WTC11 (cell line): ENCODE measurements around the gene GPR39. TPM values are rescaled to one million over a fixed set of nuclear protein-coding genes. Genes with fewer than 3 reads are reported as not detected.

ENCODE experiments used
- ATAC-seq: fragments of 200-7000 bp; cut with Tn5 transposase; 2 replicates; pipeline ENCODE4 v1.10.0; 2021; ENCODE audit warnings: mild to moderate bottlenecking, moderate library complexity
- CTCF ChIA-PET: fragments of 300-600 bp; sonication (Branson Sonifier 250); formaldehyde crosslinking; loops from one replicate; lab custom pipeline; 2021; ENCODE audit warnings: antibody characterized with exemption; lab: Charles Lee
- POLR2A ChIA-PET: fragments of 350-600 bp; sonication (Branson Sonifier 250); formaldehyde crosslinking; loops from one replicate; lab custom pipeline; 2021; ENCODE audit warnings: antibody characterized with exemption; lab: Charles Lee
- DNase-seq: peaks from one replicate; pipeline ENCODE4 v3.0.0; 2021; ENCODE audit warnings: low spot score
- H3K27ac Mint-ChIP-seq: 2 replicates; pipeline ENCODE4 v1.8.0; 2021; ENCODE audit warnings: mixed read lengths
- H3K27me3 Mint-ChIP-seq: 2 replicates; pipeline ENCODE4 v1.8.0; 2021; ENCODE audit warnings: low read depth, mild to moderate bottlenecking, moderate library complexity, mixed read lengths
- H3K36me3 Mint-ChIP-seq: 2 replicates; pipeline ENCODE4 v1.8.0; 2021; ENCODE audit warnings: mixed read lengths
- H3K4me1 Mint-ChIP-seq: 2 replicates; pipeline ENCODE4 v1.8.0; 2022; ENCODE audit warnings: mixed read lengths
- H3K4me3 Mint-ChIP-seq: 2 replicates; pipeline ENCODE4 v1.8.0; 2021; ENCODE audit warnings: mild to moderate bottlenecking, moderate library complexity, mixed read lengths
- H3K9me3 Mint-ChIP-seq: 2 replicates; pipeline ENCODE4 v1.8.0; 2021; ENCODE audit warnings: mixed read lengths
- ATF6 ChIP-seq: sonication (generic); formaldehyde crosslinking; IDR thresholded peaks from 2 replicates; pipeline ENCODE4 v1.8.1; 2023; ENCODE audit warnings: mild to moderate bottlenecking, missing genetic modification reagents
- CBFB ChIP-seq: sonication (generic); formaldehyde crosslinking; IDR thresholded peaks from 2 replicates; pipeline ENCODE4 v1.8.1; 2022; ENCODE audit warnings: mild to moderate bottlenecking, low read depth, missing genetic modification reagents
- FOXK1 ChIP-seq: sonication (generic); formaldehyde crosslinking; IDR thresholded peaks from 2 replicates; pipeline ENCODE4 v1.8.0; 2022; ENCODE audit warnings: mild to moderate bottlenecking, moderate library complexity, missing genetic modification reagents
- GTF2I ChIP-seq: fragments of 250-450 bp; sonication (Bioruptor Pico); conservative IDR thresholded peaks from 2 replicates; pipeline ENCODE4 v1.4.0; 2021; ENCODE audit warnings: mild to moderate bottlenecking
- IRF2 ChIP-seq: sonication (generic); formaldehyde crosslinking; IDR thresholded peaks from 2 replicates; pipeline ENCODE4 v1.8.0; 2022; ENCODE audit warnings: low read depth, missing genetic modification reagents, borderline replicate concordance
- NR2C2 ChIP-seq: sonication (generic); formaldehyde crosslinking; IDR thresholded peaks from 2 replicates; pipeline ENCODE4 v1.8.0; 2022; ENCODE audit warnings: mild to moderate bottlenecking, missing genetic modification reagents
- OVOL2 ChIP-seq: fragments of 250-450 bp; sonication (Bioruptor Pico); IDR thresholded peaks from 2 replicates; pipeline ENCODE4 v1.9.0; 2021; ENCODE audit warnings: mild to moderate bottlenecking, borderline replicate concordance
- RELA ChIP-seq: sonication (generic); formaldehyde crosslinking; IDR thresholded peaks from 2 replicates; pipeline ENCODE4 v1.8.1; 2022; ENCODE audit warnings: missing genetic modification reagents, mild to moderate bottlenecking, borderline replicate concordance
- RORB ChIP-seq: fragments of 250-450 bp; sonication (Bioruptor Pico); IDR thresholded peaks from 2 replicates; pipeline ENCODE4 v1.9.0; 2021; ENCODE audit warnings: mild to moderate bottlenecking
- SMAD3 ChIP-seq: sonication (generic); formaldehyde crosslinking; IDR thresholded peaks from 2 replicates; pipeline ENCODE4 v1.8.0; 2022; ENCODE audit warnings: missing genetic modification reagents, mild to moderate bottlenecking, borderline replicate concordance
- TP53 ChIP-seq: sonication (generic); formaldehyde crosslinking; IDR thresholded peaks from 2 replicates; pipeline ENCODE4 v1.8.1; 2023; ENCODE audit warnings: mild to moderate bottlenecking, missing genetic modification reagents
- ZNF425 ChIP-seq: fragments of 250-450 bp; sonication (Bioruptor Pico); conservative IDR thresholded peaks from 2 replicates; pipeline ENCODE4 v1.9.0; 2021; ENCODE audit warnings: mild to moderate bottlenecking
- ZNF671 ChIP-seq: fragments of 250-450 bp; sonication (Bioruptor Pico); IDR thresholded peaks from 2 replicates; pipeline ENCODE4 v1.8.0; 2021; ENCODE audit warnings: mild to moderate bottlenecking
- total RNA-seq: library from RNA; stranded (reverse); gene quantifications from 3 replicates; pipeline ENCODE4 v1.2.3, GENCODE V29; 2021
- TF ChIP-seq, protein P1 (sequence below): sonication (generic); formaldehyde crosslinking; IDR thresholded peaks from 2 replicates; pipeline ENCODE4 v1.8.0; 2022; ENCODE audit warnings: mild to moderate bottlenecking, missing genetic modification reagents
- TF ChIP-seq, protein P2 (sequence below): sonication (generic); formaldehyde crosslinking; IDR thresholded peaks from 2 replicates; pipeline ENCODE4 v1.8.0; 2023; ENCODE audit warnings: missing genetic modification reagents, mild to moderate bottlenecking, borderline replicate concordance
- TF ChIP-seq, protein P3 (sequence below): sonication (generic); formaldehyde crosslinking; IDR thresholded peaks from 2 replicates; pipeline ENCODE4 v1.8.0; 2022; ENCODE audit warnings: mild to moderate bottlenecking, missing genetic modification reagents
- TF ChIP-seq, protein P4 (sequence below): fragments of 250-450 bp; sonication (Bioruptor Pico); IDR thresholded peaks from 2 replicates; pipeline ENCODE4 v1.9.0; 2021; ENCODE audit warnings: mild to moderate bottlenecking
- TF ChIP-seq, protein P5 (sequence below): sonication (generic); formaldehyde crosslinking; IDR thresholded peaks from 2 replicates; pipeline ENCODE4 v1.8.1; 2023; ENCODE audit warnings: mild to moderate bottlenecking, missing genetic modification reagents
- TF ChIP-seq, protein P6 (sequence below): sonication (generic); formaldehyde crosslinking; conservative IDR thresholded peaks from 2 replicates; pipeline ENCODE4 v1.8.1; 2022; ENCODE audit warnings: mild to moderate bottlenecking, missing genetic modification reagents

GPR39 gene
- total RNA-seq, 1 experiment from 2014 or later, result 0.74 TPM

GRCh38 chr2:132463719-132464118 is 47.1 kb downstream of the GPR39 start:
- H3K9me3 Mint-ChIP-seq, result peaks cover 36% of the 10 kb centered on the region
- DNase-seq, result no peak
- no peaks in the 10 kb centered on the region for H3K4me1 Mint-ChIP-seq
- peaks cover 10% of the 10 kb centered on the region for H3K27me3 Mint-ChIP-seq
- TF ChIP-seq, protein P1, sequence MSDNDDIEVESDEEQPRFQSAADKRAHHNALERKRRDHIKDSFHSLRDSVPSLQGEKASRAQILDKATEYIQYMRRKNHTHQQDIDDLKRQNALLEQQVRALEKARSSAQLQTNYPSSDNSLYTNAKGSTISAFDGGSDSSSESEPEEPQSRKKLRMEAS (CRISPR knock-in tag), result no peak
- TF ChIP-seq RELA (CRISPR knock-in tag), result no peak
- ChIA-PET CTCF (no interaction called here), POLR2A (no interaction called here)
- H3K36me3 Mint-ChIP-seq, result peaks cover 30% of the 10 kb centered on the region
- no peak overlapping the region for H3K4me3 Mint-ChIP-seq
- no peak for ATAC-seq
- no peak overlapping the region for H3K27ac Mint-ChIP-seq

DNA sequence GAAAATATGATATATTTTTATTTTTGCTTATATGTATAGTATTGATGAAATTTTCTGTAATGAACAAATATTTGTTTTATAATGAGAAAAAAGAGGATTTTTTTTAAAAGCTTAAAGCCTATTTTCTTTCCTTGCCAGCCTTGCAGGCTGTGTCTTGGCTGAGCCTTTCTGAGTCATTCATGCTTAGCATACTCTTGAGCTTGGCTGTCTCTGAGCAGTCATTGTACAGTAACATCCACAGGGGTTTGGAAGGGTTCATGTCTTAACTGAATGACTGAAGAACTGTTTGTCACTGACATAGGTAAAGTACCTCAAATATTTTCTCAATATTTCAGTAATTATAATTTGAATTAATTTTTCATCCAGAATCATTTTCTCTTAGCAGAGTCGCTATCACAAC is 49.3 kb downstream of the GPR39 start:
- Mint-ChIP-seq H3K27ac (no peak overlapping the region), H3K36me3 (peaks cover 30% of the 10 kb centered on the region), H3K27me3 (peaks cover 10% of the 10 kb centered on the region; the same call in 1 of the 2 replicates)
- TF ChIP-seq, protein P2, sequence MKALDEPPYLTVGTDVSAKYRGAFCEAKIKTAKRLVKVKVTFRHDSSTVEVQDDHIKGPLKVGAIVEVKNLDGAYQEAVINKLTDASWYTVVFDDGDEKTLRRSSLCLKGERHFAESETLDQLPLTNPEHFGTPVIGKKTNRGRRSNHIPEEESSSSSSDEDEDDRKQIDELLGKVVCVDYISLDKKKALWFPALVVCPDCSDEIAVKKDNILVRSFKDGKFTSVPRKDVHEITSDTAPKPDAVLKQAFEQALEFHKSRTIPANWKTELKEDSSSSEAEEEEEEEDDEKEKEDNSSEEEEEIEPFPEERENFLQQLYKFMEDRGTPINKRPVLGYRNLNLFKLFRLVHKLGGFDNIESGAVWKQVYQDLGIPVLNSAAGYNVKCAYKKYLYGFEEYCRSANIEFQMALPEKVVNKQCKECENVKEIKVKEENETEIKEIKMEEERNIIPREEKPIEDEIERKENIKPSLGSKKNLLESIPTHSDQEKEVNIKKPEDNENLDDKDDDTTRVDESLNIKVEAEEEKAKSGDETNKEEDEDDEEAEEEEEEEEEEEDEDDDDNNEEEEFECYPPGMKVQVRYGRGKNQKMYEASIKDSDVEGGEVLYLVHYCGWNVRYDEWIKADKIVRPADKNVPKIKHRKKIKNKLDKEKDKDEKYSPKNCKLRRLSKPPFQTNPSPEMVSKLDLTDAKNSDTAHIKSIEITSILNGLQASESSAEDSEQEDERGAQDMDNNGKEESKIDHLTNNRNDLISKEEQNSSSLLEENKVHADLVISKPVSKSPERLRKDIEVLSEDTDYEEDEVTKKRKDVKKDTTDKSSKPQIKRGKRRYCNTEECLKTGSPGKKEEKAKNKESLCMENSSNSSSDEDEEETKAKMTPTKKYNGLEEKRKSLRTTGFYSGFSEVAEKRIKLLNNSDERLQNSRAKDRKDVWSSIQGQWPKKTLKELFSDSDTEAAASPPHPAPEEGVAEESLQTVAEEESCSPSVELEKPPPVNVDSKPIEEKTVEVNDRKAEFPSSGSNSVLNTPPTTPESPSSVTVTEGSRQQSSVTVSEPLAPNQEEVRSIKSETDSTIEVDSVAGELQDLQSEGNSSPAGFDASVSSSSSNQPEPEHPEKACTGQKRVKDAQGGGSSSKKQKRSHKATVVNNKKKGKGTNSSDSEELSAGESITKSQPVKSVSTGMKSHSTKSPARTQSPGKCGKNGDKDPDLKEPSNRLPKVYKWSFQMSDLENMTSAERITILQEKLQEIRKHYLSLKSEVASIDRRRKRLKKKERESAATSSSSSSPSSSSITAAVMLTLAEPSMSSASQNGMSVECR (CRISPR knock-in tag), result no peak
- TF ChIP-seq RORB (CRISPR knock-in tag) (no peak), ZNF671 (no peak), TP53 (CRISPR knock-in tag) (no peak), NR2C2 (CRISPR knock-in tag) (no peak), RELA (CRISPR knock-in tag) (no peak), SMAD3 (CRISPR knock-in tag) (no peak), IRF2 (CRISPR knock-in tag) (no peak)
- TF ChIP-seq, protein P3, sequence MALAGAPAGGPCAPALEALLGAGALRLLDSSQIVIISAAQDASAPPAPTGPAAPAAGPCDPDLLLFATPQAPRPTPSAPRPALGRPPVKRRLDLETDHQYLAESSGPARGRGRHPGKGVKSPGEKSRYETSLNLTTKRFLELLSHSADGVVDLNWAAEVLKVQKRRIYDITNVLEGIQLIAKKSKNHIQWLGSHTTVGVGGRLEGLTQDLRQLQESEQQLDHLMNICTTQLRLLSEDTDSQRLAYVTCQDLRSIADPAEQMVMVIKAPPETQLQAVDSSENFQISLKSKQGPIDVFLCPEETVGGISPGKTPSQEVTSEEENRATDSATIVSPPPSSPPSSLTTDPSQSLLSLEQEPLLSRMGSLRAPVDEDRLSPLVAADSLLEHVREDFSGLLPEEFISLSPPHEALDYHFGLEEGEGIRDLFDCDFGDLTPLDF, result no peak
- TF ChIP-seq, protein P4, sequence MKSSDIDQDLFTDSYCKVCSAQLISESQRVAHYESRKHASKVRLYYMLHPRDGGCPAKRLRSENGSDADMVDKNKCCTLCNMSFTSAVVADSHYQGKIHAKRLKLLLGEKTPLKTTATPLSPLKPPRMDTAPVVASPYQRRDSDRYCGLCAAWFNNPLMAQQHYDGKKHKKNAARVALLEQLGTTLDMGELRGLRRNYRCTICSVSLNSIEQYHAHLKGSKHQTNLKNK (CRISPR knock-in tag), result no peak
- TF ChIP-seq, all 79 proteins: peak for 0
- peaks cover 33% of the 10 kb centered on the region for H3K9me3 Mint-ChIP-seq
- 0 out of 2 replicates have a peak, but pooled peaks cover 2% of the 10 kb centered on the region for H3K4me1 Mint-ChIP-seq
- DNase-seq (no peak), ATAC-seq (no peak)
- CTCF ChIA-PET, result no interaction called here
- POLR2A ChIA-PET, result no interaction called here
- H3K4me3 Mint-ChIP-seq, result no peak overlapping the region

DNA sequence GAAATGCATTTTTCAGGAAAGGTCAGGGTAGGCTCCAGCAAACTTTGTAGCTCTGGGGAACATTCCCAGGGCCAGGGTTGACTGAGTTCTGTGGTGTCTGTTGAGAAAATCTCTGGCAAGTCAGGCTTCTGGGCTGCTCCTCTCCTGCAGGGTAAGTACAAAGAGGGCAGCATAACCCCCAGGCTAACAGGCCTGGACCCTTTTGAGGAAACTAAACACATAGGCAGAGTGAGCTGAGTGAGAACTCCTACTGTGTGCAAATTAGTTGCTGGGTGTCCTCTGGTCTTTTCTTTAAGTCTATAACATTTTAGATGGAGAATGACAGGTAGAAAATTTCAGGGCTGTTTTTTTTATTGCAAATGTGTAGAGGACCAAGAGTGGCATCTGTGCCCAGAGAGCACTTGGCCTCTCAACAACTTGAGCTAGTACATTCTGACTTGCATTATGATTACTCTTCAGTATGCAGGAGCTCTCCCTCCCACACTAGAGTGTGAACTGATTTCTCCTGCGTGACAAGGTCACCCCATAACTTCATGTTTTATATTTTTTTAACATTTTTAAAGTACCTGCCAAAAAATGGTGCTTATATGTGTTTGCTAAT is 49.9 kb downstream of the GPR39 start:
- ChIA-PET CTCF (no interaction called here), POLR2A (no interaction called here)
- H3K9me3 Mint-ChIP-seq, result peaks cover 39% of the 10 kb centered on the region
- H3K4me1 Mint-ChIP-seq, result 0 out of 2 replicates have a peak, but pooled peaks cover 3% of the 10 kb centered on the region
- H3K4me3 Mint-ChIP-seq, result no peak overlapping the region
- H3K27ac Mint-ChIP-seq, result no peak overlapping the region
- no peak for DNase-seq
- no peak for ATAC-seq
- H3K36me3 Mint-ChIP-seq, result peaks cover 30% of the 10 kb centered on the region
- peaks cover 10% of the 10 kb centered on the region; the same call in 1 of the 2 replicates for H3K27me3 Mint-ChIP-seq
- TF ChIP-seq RELA (CRISPR knock-in tag) (no peak), ZNF425 (no peak), GTF2I (no peak), ATF6 (CRISPR knock-in tag) (no peak), CBFB (CRISPR knock-in tag) (no peak), FOXK1 (CRISPR knock-in tag) (no peak), OVOL2 (CRISPR knock-in tag) (no peak)
- TF ChIP-seq, protein P5, sequence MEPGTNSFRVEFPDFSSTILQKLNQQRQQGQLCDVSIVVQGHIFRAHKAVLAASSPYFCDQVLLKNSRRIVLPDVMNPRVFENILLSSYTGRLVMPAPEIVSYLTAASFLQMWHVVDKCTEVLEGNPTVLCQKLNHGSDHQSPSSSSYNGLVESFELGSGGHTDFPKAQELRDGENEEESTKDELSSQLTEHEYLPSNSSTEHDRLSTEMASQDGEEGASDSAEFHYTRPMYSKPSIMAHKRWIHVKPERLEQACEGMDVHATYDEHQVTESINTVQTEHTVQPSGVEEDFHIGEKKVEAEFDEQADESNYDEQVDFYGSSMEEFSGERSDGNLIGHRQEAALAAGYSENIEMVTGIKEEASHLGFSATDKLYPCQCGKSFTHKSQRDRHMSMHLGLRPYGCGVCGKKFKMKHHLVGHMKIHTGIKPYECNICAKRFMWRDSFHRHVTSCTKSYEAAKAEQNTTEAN (CRISPR knock-in tag), result no peak
- TF ChIP-seq, protein P6, sequence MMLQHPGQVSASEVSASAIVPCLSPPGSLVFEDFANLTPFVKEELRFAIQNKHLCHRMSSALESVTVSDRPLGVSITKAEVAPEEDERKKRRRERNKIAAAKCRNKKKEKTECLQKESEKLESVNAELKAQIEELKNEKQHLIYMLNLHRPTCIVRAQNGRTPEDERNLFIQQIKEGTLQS (CRISPR knock-in tag), result no peak
